ENCODE measurements around the gene CILP2.

DNA sequence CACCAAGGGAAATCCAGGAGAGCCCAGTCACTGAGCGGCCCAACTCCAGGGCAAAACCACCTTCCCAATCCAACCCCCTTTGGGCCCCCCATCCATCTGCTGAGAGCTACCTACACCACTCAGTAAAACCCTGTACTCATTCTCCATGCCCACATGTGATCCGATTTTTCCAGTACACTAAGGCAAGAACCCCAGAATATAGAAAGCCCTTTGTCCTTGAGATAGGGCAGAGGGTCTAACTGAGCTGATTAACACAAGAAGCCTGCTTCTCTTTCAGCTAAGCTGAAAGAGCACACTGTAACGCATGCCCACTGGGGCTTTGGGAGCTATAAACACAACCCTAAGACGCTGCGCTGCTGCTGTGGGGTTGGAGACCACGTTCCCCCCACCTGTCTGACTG is 44.4 kb downstream of the CILP2 start:
- no peak for TF ChIP-seq GATA2 (IDR thresholded peaks at IDR 0.05; ENCODE audit: low read depth, low read length)
- no peak for TF ChIP-seq GATA3 (IDR thresholded peaks at IDR 0.05; ENCODE audit: low read depth, low read length)
